HepG2 (cell line): ENCODE measurements around the gene C18orf63. TPM values are rescaled to one million over a fixed set of nuclear protein-coding genes. Genes with fewer than 3 reads are reported as not detected.
A peak's percentile ranks its signal among the peaks of the same experiment; 100 is the strongest.

ENCODE experiments used
- ELF3 ChIP-seq: IDR thresholded peaks from 2 replicates; pipeline ENCODE4 v1.6.1; 2016; ENCODE audit warnings: missing genetic modification reagents, missing compliant biosample characterization
- GATA4 ChIP-seq: sonication (generic); IDR thresholded peaks from 2 replicates; pipeline ENCODE4 v1.6.1; 2016; ENCODE audit warnings: antibody characterized with exemption, low read depth, borderline replicate concordance
- IKZF4 ChIP-seq: sonication (generic); formaldehyde crosslinking; IDR thresholded peaks from 2 replicates; pipeline ENCODE4 v1.5.1; 2020; ENCODE audit warnings: borderline replicate concordance, mild to moderate bottlenecking, low read depth, missing genetic modification reagents; ENCODE audit errors: not compliant biosample characterization
- MXD4 ChIP-seq: IDR thresholded peaks from 2 replicates; pipeline ENCODE4 v1.6.1; 2016; ENCODE audit warnings: mild to moderate bottlenecking, missing biosample characterization, missing genetic modification reagents
- NAIF1 ChIP-seq: sonication (generic); formaldehyde crosslinking; IDR thresholded peaks from 2 replicates; pipeline ENCODE4 v1.5.0; 2020; ENCODE audit warnings: mild to moderate bottlenecking, missing genetic modification reagents, borderline replicate concordance
- NFYB ChIP-seq: sonication (generic); formaldehyde crosslinking; IDR thresholded peaks from 2 replicates; pipeline ENCODE4 v1.4.0; 2020; ENCODE audit warnings: missing genetic modification reagents
- SNAI1 ChIP-seq: sonication (generic); formaldehyde crosslinking; IDR thresholded peaks from 2 replicates; pipeline ENCODE4 v1.5.0; 2020; ENCODE audit warnings: mild to moderate bottlenecking, missing genetic modification reagents, borderline replicate concordance
- SSRP1 ChIP-seq: IDR thresholded peaks from 2 replicates; pipeline ENCODE4 v1.6.1; 2016; ENCODE audit warnings: control low read depth
- TAF1 ChIP-seq: sonication (generic); formaldehyde crosslinking; IDR thresholded peaks from 2 replicates; pipeline ENCODE4 v1.4.0; 2020; ENCODE audit warnings: missing genetic modification reagents
- TEAD3 ChIP-seq: optimal IDR thresholded peaks from 2 replicates; pipeline ENCODE3; 2016; ENCODE audit warnings: borderline replicate concordance
- ZFP90 ChIP-seq: sonication (generic); formaldehyde crosslinking; IDR thresholded peaks from 2 replicates; pipeline ENCODE4 v1.8.0; 2022; ENCODE audit warnings: missing genetic modification reagents, mild to moderate bottlenecking, inconsistent platforms, borderline replicate concordance
- ZFYVE20 ChIP-seq: sonication (generic); formaldehyde crosslinking; IDR thresholded peaks from 2 replicates; pipeline ENCODE4 v1.8.0; 2023; ENCODE audit warnings: low read depth, mild to moderate bottlenecking, moderate library complexity, missing genetic modification reagents, borderline replicate concordance
- ZNF557 ChIP-seq: sonication (generic); formaldehyde crosslinking; IDR thresholded peaks from 2 replicates; pipeline ENCODE4 v1.4.0; 2020; ENCODE audit warnings: missing genetic modification reagents
- ZNF607 ChIP-seq: sonication (generic); formaldehyde crosslinking; IDR thresholded peaks from 2 replicates; pipeline ENCODE4 v1.5.1; 2020; ENCODE audit warnings: missing genetic modification reagents, mild to moderate bottlenecking, borderline replicate concordance
- ZNF737 ChIP-seq: sonication (generic); formaldehyde crosslinking; IDR thresholded peaks from 2 replicates; pipeline ENCODE4 v1.5.0; 2020; ENCODE audit warnings: missing genetic modification reagents, mild to moderate bottlenecking, borderline replicate concordance
- polyA plus RNA-seq, 8 experiments: library from polyadenylated mRNA; depleted of rRNA in 3 of 8; stranded (reverse) in 7 of 8; unstranded in 1 of 8; fragments of >200 nt; fragmentation: Illumina TruSeq in 4 of 8; extraction: Trizol in 4 of 8; gene quantifications; 2 replicates each; pipeline versions ENCODE4 v1.2.1 to v1.2.3, GENCODE V29; 2011 to 2016; ENCODE audit warnings: low read depth in 4 of 8, missing spikeins in 1 of 8, mixed read lengths in 1 of 8; ENCODE audit not compliant: insufficient read depth in 1 of 8
- total RNA-seq, 5 experiments: library from RNA; depleted of rRNA; stranded (reverse); fragments of >200 nt; fragmentation: Illumina TruSeq; extraction: Trizol; gene quantifications; 2 replicates each; pipeline ENCODE4 v1.2.3, GENCODE V29; 2016; ENCODE audit warnings: low read depth in 1 of 5
- TF ChIP-seq, protein P1 (sequence below): sonication (generic); formaldehyde crosslinking; IDR thresholded peaks from 2 replicates; pipeline ENCODE4 v1.8.0; 2022; ENCODE audit warnings: mild to moderate bottlenecking, missing genetic modification reagents, borderline replicate concordance
- TF ChIP-seq, protein P2 (sequence below): sonication (generic); formaldehyde crosslinking; IDR thresholded peaks from one replicate; pipeline ENCODE4 v1.5.1; 2020; ENCODE audit warnings: mild to moderate bottlenecking, missing genetic modification reagents; ENCODE audit errors: not compliant biosample characterization

Gene C18orf63
- total and polyA plus RNA-seq, 2 of the 13 experiments (the other 11 are each of a cell fraction or from before 2014, with no cell fraction given), result 0.01 TPM; not detected in 1

DNA sequence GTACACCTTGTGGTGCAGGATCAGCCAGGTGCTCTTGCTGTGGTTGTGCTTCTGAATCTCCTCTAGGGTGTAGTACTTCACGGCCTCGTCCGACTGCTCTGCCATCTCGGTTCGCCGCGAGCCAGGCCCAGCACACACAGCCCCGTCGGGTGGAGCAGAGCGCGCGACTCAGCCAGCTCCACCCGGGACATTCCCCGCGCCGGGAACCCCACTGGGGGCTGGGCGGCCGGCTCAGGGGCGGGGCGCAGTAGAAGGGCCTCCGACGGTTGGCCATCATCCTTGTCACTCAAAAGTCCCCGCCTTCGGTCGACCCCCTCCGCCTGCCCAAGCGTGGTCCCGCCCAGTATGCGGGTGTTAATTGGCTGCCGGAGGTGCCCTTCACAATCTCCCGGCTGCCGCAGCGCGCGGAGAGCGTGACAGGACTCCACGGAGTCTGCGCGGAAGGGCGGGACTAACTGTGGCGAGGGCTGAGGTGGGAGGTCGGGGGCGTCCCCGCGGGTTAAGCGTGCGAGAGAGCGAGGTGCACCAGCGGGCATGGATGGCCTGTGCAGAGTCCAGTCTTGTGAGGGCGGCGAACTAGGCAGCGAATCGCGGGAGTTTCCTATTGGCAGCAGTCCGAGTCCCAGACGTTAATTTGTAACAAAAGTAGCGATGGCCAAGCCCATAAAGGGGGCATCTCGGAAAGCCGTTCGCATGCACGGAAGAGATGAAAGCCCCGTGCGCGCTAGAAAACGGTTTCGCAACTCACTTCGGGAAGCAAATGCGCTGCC, 23.7 kb upstream of the C18orf63 start, which contains the start of gene CYB5A (continued):
- TF ChIP-seq TEAD3 (peak; percentile 52), ZNF607 (peak; percentile 45; the same call in 1 of the 2 replicates), MXD4 (CRISPR knock-in tag) (peak; percentile 75; the same call in 1 of the 2 replicates), ZNF557 (CRISPR knock-in tag) (no peak), ELF3 (CRISPR knock-in tag) (peak; percentile 80; the same call in 1 of the 2 replicates), ZFP90 (CRISPR knock-in tag) (no peak), IKZF4 (CRISPR knock-in tag) (peak; percentile 49), NAIF1 (CRISPR knock-in tag) (peak; percentile 44; the same call in 1 of the 2 replicates), ZFYVE20 (CRISPR knock-in tag) (no peak), NFYB (CRISPR knock-in tag) (peak; percentile 96), TAF1 (CRISPR knock-in tag) (peak; percentile 77), SSRP1 (CRISPR knock-in tag) (no peak), ZNF737 (no peak), GATA4 (no peak; the same call in 1 of the 2 replicates), SNAI1 (CRISPR knock-in tag) (no peak)
- TF ChIP-seq, protein P1, sequence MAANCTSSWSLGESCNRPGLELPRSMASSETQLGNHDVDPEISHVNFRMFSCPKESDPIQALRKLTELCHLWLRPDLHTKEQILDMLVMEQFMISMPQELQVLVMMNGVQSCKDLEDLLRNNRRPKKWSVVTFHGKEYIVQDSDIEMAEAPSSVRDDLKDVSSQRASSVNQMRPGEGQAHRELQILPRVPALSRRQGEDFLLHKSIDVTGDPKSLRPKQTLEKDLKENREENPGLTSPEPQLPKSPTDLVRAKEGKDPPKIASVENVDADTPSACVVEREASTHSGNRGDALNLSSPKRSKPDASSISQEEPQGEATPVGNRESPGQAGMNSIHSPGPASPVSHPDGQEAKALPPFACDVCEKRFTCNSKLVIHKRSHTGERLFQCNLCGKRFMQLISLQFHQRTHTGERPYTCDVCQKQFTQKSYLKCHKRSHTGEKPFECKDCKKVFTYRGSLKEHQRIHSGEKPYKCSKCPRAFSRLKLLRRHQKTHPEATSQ (CRISPR knock-in tag), result peak; percentile 59; the same call in 1 of the 2 replicates
- TF ChIP-seq, protein P2, sequence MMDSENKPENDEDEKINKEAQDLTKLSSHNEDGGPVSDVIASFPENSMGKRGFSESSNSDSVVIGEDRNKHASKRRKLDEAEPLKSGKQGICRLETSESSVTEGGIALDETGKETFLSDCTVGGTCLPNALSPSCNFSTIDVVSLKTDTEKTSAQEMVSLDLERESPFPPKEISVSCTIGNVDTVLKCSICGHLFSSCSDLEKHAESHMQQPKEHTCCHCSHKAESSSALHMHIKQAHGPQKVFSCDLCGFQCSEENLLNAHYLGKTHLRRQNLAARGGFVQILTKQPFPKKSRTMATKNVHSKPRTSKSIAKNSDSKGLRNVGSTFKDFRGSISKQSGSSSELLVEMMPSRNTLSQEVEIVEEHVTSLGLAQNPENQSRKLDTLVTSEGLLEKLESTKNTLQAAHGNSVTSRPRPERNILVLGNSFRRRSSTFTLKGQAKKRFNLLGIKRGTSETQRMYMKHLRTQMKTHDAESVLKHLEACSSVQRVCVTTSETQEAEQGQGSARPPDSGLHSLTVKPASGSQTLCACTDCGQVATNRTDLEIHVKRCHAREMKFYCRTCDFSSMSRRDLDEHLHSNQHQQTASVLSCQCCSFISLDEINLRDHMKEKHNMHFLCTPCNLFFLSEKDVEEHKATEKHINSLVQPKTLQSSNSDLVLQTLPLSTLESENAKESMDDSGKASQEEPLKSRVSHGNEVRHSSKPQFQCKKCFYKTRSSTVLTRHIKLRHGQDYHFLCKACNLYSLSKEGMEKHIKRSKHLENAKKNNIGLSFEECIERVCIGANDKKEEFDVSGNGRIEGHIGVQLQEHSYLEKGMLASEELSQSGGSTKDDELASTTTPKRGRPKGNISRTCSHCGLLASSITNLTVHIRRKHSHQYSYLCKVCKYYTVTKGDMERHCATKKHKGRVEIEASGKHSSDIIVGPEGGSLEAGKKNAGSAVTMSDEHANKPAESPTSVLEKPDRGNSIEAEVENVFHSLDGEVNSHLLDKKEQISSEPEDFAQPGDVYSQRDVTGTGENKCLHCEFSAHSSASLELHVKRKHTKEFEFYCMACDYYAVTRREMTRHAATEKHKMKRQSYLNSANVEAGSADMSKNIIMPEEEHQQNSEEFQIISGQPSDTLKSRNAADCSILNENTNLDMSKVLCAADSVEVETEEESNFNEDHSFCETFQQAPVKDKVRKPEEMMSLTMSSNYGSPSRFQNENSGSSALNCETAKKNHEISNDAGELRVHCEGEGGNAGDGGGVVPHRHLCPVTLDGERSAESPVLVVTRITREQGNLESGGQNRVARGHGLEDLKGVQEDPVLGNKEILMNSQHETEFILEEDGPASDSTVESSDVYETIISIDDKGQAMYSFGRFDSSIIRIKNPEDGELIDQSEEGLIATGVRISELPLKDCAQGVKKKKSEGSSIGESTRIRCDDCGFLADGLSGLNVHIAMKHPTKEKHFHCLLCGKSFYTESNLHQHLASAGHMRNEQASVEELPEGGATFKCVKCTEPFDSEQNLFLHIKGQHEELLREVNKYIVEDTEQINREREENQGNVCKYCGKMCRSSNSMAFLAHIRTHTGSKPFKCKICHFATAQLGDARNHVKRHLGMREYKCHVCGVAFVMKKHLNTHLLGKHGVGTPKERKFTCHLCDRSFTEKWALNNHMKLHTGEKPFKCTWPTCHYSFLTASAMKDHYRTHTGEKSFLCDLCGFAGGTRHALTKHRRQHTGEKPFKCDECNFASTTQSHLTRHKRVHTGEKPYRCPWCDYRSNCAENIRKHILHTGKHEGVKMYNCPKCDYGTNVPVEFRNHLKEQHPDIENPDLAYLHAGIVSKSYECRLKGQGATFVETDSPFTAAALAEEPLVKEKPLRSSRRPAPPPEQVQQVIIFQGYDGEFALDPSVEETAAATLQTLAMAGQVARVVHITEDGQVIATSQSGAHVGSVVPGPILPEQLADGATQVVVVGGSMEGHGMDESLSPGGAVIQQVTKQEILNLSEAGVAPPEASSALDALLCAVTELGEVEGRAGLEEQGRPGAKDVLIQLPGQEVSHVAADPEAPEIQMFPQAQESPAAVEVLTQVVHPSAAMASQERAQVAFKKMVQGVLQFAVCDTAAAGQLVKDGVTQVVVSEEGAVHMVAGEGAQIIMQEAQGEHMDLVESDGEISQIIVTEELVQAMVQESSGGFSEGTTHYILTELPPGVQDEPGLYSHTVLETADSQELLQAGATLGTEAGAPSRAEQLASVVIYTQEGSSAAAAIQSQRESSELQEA (CRISPR knock-in tag), result no peak
